UCSD-AML1 (cell line): ENCODE results near the gene NPY4R2.
"Not testable (repeated sequence)": the region's sequence is repeated elsewhere in the genome, so short reads cannot be mapped to it uniquely, and the experiment has no call there.

Experiments used
- DNase-seq: peaks from one replicate; lab custom pipeline; 2025; ENCODE audit not compliant: unreplicated experiment; lab: John Stamatoyannopoulos, UW

NPY4R2 gene

GRCh38 chr10:47928225-47928624, 9.8 kb downstream of the NPY4R2 start:
- not testable (repeated sequence) for DNase-seq

DNA sequence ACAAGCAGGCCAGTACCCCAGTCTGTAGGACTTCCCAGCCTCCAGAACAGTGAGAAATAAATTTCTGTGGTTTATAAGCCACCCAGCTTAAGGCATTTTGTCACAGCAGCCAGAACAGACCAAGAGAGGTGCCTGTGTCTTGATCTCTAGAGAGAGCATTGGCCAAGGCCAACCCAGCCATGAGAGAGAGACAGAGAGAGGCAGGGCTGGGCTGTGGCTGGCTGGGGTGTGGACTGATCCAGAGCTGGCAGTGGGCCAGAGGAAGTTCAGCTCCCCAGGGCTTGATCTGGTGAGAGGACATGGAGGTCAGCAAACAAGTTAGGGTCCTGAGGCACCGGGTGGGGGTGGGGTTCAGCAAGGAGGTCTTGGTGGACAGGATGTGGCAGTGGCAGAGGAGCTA, 14.4 kb downstream of the NPY4R2 start:
- not testable (repeated sequence) for DNase-seq

GRCh38 chr10:47933462-47933861, 15.0 kb downstream of the NPY4R2 start:
- not testable (repeated sequence) for DNase-seq

- not testable (repeated sequence) for DNase-seq
Measured at GRCh38 chr10:47936772-47937228, 18.3 kb downstream of the NPY4R2 start.

DNA sequence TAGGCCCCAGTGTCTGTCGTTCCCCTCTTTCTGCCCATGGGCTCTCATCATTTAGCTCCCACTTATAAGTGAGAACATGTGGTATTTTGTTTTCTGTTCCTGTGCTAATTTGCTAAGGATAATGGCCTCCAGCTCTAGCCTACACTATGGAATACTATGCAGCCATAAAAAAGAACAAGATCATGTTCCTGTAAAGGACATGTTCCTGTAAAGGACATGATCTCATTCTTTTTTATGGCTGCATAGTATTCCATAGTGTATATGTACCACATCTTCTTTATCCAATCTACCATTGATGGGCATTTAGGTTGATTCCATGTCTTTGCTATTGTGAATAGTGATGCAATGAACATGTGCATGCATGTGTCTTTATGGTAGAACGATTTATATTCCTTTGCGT, 19.2 kb downstream of the NPY4R2 start:
- not testable (repeated sequence) for DNase-seq

- DNase-seq: not testable (repeated sequence)
Measured at GRCh38 chr10:47940821-47941220, 22.4 kb downstream of the NPY4R2 start.

DNA sequence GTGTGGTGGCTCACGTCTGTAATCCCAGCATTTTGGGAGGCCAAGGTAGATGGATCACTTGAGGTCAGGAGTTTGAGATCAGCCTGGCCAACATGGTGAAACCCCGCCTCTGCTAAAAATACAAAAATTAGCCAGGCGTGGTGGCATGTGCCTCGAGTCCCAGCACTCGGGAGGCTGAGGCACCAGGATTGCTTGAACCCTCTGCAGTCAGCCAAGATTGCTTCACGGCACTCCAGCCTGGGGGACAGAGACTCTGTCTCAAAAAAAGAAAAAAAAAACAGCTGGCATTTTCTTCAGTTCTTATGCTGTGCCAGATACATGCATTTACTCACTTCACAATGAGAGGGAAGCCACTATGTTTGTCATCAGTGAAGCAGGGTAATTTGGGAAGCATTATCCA, 22.9 kb downstream of the NPY4R2 start:
- not testable (repeated sequence) for DNase-seq

DNA sequence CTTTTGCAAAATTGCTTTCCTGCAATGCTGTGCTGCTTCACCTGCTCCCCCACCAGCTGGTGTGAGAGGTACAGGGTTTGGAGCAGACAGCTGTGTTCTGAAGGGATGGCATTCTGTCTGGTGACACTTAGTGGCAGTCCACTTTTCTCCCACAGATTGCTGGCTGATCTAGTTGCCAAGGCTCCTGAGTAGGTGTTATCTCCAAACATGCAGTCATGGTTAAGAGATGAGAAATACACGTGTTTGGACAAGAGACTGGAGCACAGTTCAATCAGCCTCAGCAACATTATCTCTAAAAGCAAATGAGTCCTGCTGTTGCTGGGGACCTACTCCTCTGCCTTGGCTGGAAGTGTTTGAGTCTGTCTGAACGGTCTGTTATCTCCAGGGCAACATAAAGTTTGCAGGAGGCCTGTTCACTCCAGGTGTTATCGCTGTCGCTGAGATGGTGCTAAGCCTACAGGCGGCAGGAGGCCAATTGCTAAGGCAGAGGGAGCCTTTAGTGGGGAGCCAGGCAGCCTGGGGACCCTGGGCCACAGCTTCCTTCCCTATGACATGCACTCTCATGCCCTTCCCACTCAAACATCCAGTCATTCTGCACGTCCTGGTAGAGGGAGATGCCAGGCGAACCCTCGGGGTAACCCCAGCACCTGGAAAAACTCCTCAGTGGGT, 24.0 kb downstream of the NPY4R2 start:
- not testable (repeated sequence) for DNase-seq

DNA sequence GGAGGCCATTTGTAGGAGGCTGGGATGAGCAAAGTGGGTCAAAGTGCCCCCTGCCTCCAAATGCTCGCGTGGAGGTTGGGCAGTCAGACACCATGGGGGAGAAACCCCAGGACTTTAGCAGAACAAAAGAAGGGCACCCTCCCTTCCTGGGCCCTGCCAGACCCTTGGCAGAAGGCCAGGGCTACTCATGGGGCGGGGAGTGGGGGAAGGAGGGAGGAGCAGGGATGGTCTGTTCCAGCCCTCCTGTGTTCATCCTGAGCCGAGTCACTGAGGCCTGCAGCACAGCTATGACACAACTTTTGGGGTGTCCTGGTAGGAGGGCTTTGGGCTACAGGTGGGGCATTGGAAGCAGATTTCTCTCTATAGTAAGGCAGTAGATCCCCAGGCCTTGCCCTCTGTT, 24.9 kb downstream of the NPY4R2 start:
- DNase-seq: not testable (repeated sequence)

GRCh38 chr10:47947424-47947823, 29.0 kb downstream of the NPY4R2 start:
- not testable (repeated sequence) for DNase-seq

DNA sequence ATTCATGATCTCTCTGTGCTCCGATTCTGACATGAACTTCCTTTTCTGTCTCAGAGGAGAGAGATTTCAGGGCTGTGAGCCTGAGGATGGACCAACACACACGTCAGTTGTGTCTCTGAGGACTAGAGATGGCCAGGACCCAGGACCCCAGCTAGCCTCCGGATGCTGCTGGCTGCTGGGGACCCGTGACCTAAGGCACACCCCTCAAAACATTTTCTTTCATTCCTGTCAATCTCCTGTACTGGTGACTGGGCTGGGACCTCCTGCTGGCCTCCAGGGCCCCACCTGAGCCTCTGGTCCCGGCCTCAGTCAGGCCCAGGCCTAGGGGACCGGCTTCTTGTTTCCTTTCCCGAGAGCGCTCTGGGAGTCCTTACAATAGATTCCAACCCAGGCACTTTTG, 38.7 kb downstream of the NPY4R2 start:
- not testable (repeated sequence) for DNase-seq

DNA sequence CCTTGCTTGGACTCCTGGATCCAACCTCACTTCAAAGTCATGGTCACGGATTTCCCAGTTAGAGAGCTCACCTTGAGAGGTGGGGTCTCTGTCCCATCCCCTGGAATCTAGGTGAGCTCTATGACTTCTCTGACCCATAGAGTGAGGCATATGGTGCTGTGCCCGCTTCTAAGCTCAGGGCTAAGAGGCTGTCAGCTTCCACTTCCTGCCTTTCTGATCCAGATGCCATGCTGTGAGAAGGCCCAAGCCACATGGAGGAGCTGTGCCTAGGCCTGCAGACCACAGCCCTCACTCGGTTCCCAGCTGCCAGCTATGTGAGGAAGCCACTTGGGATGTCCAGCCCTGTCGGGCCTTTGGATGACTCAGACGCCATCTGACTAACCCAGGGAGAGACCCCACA, 41.2 kb downstream of the NPY4R2 start:
- DNase-seq: not testable (repeated sequence)

- not testable (repeated sequence) for DNase-seq
Measured at GRCh38 chr10:47960699-47961098, 42.2 kb downstream of the NPY4R2 start.

DNA sequence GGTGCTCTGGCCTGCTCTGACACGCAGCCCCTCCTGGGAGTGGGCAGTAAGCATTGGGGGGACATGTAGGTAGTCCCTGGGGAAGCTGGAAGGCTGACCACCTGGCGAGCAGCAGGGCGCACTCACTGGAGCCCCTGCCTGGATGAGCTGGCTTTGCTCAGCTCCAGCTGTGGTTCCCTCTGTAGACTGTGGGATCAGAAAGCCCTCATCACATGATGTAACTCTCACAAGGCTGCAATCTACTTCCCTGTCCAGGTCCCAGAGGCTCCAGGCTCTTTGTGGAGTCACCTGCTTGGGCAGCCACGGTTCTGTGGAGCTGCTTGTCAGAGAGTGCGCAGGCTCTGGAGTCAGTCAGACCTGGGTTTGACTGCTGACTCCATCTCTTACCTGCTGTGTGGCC, 44.3 kb downstream of the NPY4R2 start:
- not testable (repeated sequence) for DNase-seq

- DNase-seq: not testable (repeated sequence)
Measured at GRCh38 chr10:47964280-47965063, 46.0 kb downstream of the NPY4R2 start.

DNA sequence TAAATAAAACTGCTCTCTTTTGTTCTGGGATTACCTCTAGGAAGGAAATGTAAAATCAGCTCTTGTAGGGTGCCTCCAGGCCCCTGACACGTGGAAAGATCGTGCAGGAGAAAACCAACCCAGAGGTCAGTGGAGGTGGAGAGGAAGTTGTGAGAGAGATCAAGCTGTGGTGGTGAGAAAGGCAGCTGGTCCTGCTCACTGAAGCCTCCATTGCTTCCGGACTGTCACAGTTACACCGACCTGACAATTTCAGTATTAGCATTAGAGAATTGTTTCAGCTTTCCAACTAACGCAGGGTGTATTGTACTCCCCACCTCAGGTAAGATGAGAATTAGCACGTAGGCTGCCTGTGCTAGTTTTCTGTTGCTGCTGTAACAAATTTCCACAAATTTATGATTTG, 50.5 kb downstream of the NPY4R2 start:
- DNase-seq: not testable (repeated sequence)

DNA sequence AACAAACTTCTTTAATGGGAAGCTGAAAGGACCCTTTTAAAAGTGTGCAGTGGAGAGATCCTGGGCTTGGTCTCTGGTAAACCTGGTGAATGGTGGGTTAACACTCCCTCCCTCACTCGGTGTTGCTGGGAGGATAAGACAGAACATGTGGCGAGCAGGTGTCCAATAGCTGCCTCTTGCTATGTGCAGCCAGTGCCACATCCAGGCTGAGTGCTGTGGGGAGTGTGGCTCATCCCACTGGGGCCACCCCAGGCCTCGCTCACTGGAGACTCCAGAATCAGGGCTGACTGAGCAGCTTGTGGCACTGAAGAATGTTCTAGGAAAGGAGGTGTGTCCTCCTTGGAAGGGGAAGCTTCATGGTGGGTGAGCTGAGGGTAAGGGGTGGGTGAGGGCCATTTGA, 51.6 kb downstream of the NPY4R2 start:
- DNase-seq: not testable (repeated sequence)

- not testable (repeated sequence) for DNase-seq
Measured at GRCh38 chr10:47971598-47971997, 53.1 kb downstream of the NPY4R2 start.

DNA sequence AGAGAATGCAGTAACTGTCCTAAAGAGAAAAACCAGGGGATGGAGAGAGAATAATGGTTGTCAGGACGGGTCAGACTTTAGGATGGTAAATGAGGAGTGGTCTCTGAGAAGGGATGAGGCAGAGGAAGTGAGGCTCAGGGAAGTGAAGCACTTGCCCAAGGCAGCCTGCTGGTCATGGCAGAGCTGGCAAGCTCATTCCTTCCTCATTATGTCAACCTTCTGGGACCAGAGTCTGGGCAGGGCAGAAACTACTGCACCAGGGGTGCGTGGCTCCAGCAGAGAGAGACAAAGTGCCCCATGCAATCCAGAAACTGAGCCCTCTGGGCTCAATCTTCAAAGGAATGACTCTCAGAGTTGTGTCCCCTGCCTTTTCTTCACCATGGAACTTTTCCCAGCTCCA, 53.6 kb downstream of the NPY4R2 start:
- DNase-seq: not testable (repeated sequence)
